ENCODE results near the gene KPNA1. TPM values are rescaled to one million over a fixed set of nuclear protein-coding genes. Genes with fewer than 3 reads are reported as not detected.

KPNA1 gene
- polyA plus RNA-seq, 3 donors: 18.0 to 41.2 (median 38.5) TPM

- TF ChIP-seq CTCF (IDR thresholded peaks at IDR 0.05): no peak
- H3K9me3 ChIP-seq (replicated peaks in 1 of 2; ENCODE audit: control insufficient read depth in 1 of 2, insufficient read depth in 1 of 2, low read length in 2 of 2): no peaks in the 10 kb centered on the region
- Mint-ChIP-seq H3K27ac (no peak overlapping the region), H3K27me3 (ENCODE audit: low read depth in 3 of 3) (peaks cover 0 to 1% (median 0%) of the 10 kb centered on the region in 3 donors), H3K4me3 (no peak overlapping the region), H3K36me3 (peaks cover 83 to 90% of the 10 kb centered on the region in 2 donors), H3K9me3 (no peaks in the 10 kb centered on the region), H3K4me1 (peaks cover 22% of the 10 kb centered on the region)
- no peak overlapping the region for H3K4me3 ChIP-seq (replicated peaks in 1 of 3; ENCODE audit: low read depth in 2 of 3, low read length in 3 of 3)
- 100% methylated on average over 2 of the region's 3 CpGs for WGBS (ENCODE audit: insufficient coverage)
- no peak overlapping the region for H3K4me2 ChIP-seq (replicated peaks; ENCODE audit: extremely low read depth, low read length, poor library complexity, severe bottlenecking)
- no peak overlapping the region for H3K9ac ChIP-seq (ENCODE audit: insufficient read depth, low read length, poor library complexity, severe bottlenecking)
- H2AFZ ChIP-seq (ENCODE audit: insufficient read depth, low read depth, low read length, poor library complexity, severe bottlenecking): no peak overlapping the region
- H3K27me3 ChIP-seq (ENCODE audit: control insufficient read depth in 2 of 2, insufficient read depth in 2 of 2, low read length in 2 of 2): no peaks in the 10 kb centered on the region
- peaks cover 10 to 28% of the 10 kb centered on the region in 2 donors for H3K4me1 ChIP-seq (ENCODE audit: control insufficient read depth in 1 of 2, insufficient read depth in 2 of 2, low read length in 2 of 2)
- H4K20me1 ChIP-seq (ENCODE audit: insufficient read depth, low read length): peaks cover 18% of the 10 kb centered on the region
- no peak overlapping the region for H3K27ac ChIP-seq (ENCODE audit: low read depth in 1 of 2, low read length in 2 of 2)
- intact Hi-C loops (cut with micrococcal nuclease): no loop called here
- DNase-seq: no peak
- peaks cover 71 to 91% of the 10 kb centered on the region in 2 donors for H3K36me3 ChIP-seq (replicated peaks in 1 of 2; ENCODE audit: control insufficient read depth in 1 of 2, insufficient read depth in 2 of 2, low read length in 2 of 2)
- no peaks in the 10 kb centered on the region for H3K79me2 ChIP-seq (ENCODE audit: insufficient read depth, low read length)
These were observed 21.9 kb upstream of the KPNA1 start for GRCh38 chr3:122536632-122537001.

GRCh38 chr3:122535964-122536631, 21.4 kb upstream of the KPNA1 start:
- Histone ChIP-seq H3K4me3 (replicated peaks in 1 of 3; ENCODE audit: low read depth in 2 of 3, low read length in 3 of 3) (no peak overlapping the region), H3K9me3 (replicated peaks in 1 of 2; ENCODE audit: control insufficient read depth in 1 of 2, insufficient read depth in 1 of 2, low read length in 2 of 2) (no peaks in the 10 kb centered on the region), H3K27me3 (ENCODE audit: control insufficient read depth in 2 of 2, insufficient read depth in 2 of 2, low read length in 2 of 2) (no peaks in the 10 kb centered on the region), H3K27ac (ENCODE audit: low read depth in 1 of 2, low read length in 2 of 2) (no peak overlapping the region), H3K79me2 (ENCODE audit: insufficient read depth, low read length) (no peaks in the 10 kb centered on the region), H2AFZ (ENCODE audit: insufficient read depth, low read depth, low read length, poor library complexity, severe bottlenecking) (no peak overlapping the region), H4K20me1 (ENCODE audit: insufficient read depth, low read length) (peaks cover 16% of the 10 kb centered on the region), H3K36me3 (replicated peaks in 1 of 2; ENCODE audit: control insufficient read depth in 1 of 2, insufficient read depth in 2 of 2, low read length in 2 of 2) (peaks cover 71 to 91% of the 10 kb centered on the region in 2 donors), H3K9ac (ENCODE audit: insufficient read depth, low read length, poor library complexity, severe bottlenecking) (no peak overlapping the region), H3K4me2 (replicated peaks; ENCODE audit: extremely low read depth, low read length, poor library complexity, severe bottlenecking) (no peak overlapping the region), H3K4me1 (ENCODE audit: control insufficient read depth in 1 of 2, insufficient read depth in 2 of 2, low read length in 2 of 2) (peaks cover 10 to 28% of the 10 kb centered on the region in 2 donors)
- peaks cover 0 to 1% (median 0%) of the 10 kb centered on the region in 3 donors for H3K27me3 Mint-ChIP-seq (ENCODE audit: low read depth in 3 of 3)
- intact Hi-C loops (cut with micrococcal nuclease): no loop called here
- H3K9me3 Mint-ChIP-seq: no peaks in the 10 kb centered on the region
- no peak overlapping the region for H3K4me3 Mint-ChIP-seq
- no peak for DNase-seq
- peaks cover 22% of the 10 kb centered on the region for H3K4me1 Mint-ChIP-seq
- WGBS (ENCODE audit: insufficient coverage): 90% methylated on average over 3 of the region's 6 CpGs
- no peak overlapping the region for H3K27ac Mint-ChIP-seq
- TF ChIP-seq CTCF (IDR thresholded peaks at IDR 0.05): no peak
- peaks cover 83 to 89% of the 10 kb centered on the region in 2 donors for H3K36me3 Mint-ChIP-seq
